GM12878 (cell line): Measurements from ENCODE around the gene OSBPL7. TPM values are rescaled to one million over a fixed set of nuclear protein-coding genes. Genes with fewer than 3 reads are reported as not detected.

Experiments used
- BACH1 ChIP-seq: fragments of 450-650 bp; IDR thresholded peaks from 2 replicates; pipeline ENCODE4 v1.6.1; 2017; ENCODE audit warnings: mild to moderate bottlenecking, borderline replicate concordance
- CHD4 ChIP-seq: fragments of 200-600 bp; sonication (generic); IDR thresholded peaks from 2 replicates; pipeline ENCODE4 v1.6.1; 2016; ENCODE audit warnings: mild to moderate bottlenecking
- FOXM1 ChIP-seq: IDR thresholded peaks from 2 replicates; pipeline ENCODE4 v1.6.1; 2012; ENCODE audit warnings: low read depth, mild to moderate bottlenecking, inconsistent platforms, low read length, moderate library complexity
- HSF1 ChIP-seq: fragments of 150-350 bp; IDR thresholded peaks from 2 replicates; pipeline ENCODE4 v1.6.1; 2014; ENCODE audit warnings: mild to moderate bottlenecking, low read depth, low read length
- KLF5 ChIP-seq: fragments of 450-650 bp; IDR thresholded peaks from 2 replicates; pipeline ENCODE4 v1.6.1; 2014; ENCODE audit warnings: mild to moderate bottlenecking; ENCODE audit not compliant: partially characterized antibody
- PKNOX1 ChIP-seq: fragments of 450-650 bp; IDR thresholded peaks from 2 replicates; pipeline ENCODE4 v1.6.1; 2016; ENCODE audit warnings: mild to moderate bottlenecking
- RAD21 ChIP-seq: IDR thresholded peaks from 2 replicates; pipeline ENCODE4 v1.6.1; 2011; ENCODE audit warnings: mild to moderate bottlenecking, low read depth, low read length, moderate library complexity; ENCODE audit not compliant: insufficient read depth
- SUZ12 ChIP-seq: fragments of 200-600 bp; sonication (generic); IDR thresholded peaks from one replicate; pipeline ENCODE4 v1.6.1; 2018; ENCODE audit warnings: antibody characterized with exemption, mild to moderate bottlenecking; ENCODE audit not compliant: unreplicated experiment
- ZBTB11 ChIP-seq: fragments of 450-650 bp; formaldehyde crosslinking; IDR thresholded peaks from 2 replicates; pipeline ENCODE4 v1.5.0; 2022; ENCODE audit warnings: mild to moderate bottlenecking, missing genetic modification characterization
- ZBTB33 ChIP-seq: fragments of 450-650 bp; IDR thresholded peaks from 2 replicates; pipeline ENCODE4 v1.6.1; 2017; ENCODE audit warnings: mild to moderate bottlenecking
- polyA plus RNA-seq, 11 experiments: library from polyadenylated mRNA; depleted of rRNA in 4 of 11; unstranded in 6 of 11; stranded (reverse) in 5 of 11; fragments of >200 nt; fragmentation: Nextera tagmentation in 4 of 11; fragmentation: Illumina TruSeq in 1 of 11; extraction: Ambion mirVana in 4 of 11; extraction: Trizol in 1 of 11; gene quantifications; 1 replicate in 1 of 11; 2 replicates in 10 of 11; pipeline versions ENCODE4 v1.2.1 to v1.2.3, GENCODE V29; 2011 to 2016; ENCODE audit warnings: inconsistent platforms in 2 of 11, missing spikeins in 2 of 11, low read depth in 1 of 11
- total RNA-seq, 4 experiments: library from RNA; depleted of rRNA in 3 of 4; stranded (reverse); fragments of >200 nt in 3 of 4; fragmentation: Illumina TruSeq in 1 of 4; extraction: Trizol in 1 of 4; gene quantifications; 2 replicates each; pipeline versions ENCODE4 v1.2.1 to v1.2.3, GENCODE V29; 2013 to 2021

OSBPL7 gene
- total and polyA plus RNA-seq, 10 of the 15 experiments (the other 5 are each of a cell fraction or from before 2014, with no cell fraction given): 0.50 to 16.1 (median 6.7) TPM

- no peak for TF ChIP-seq ZBTB11
- TF ChIP-seq CHD4: no peak
- TF ChIP-seq HSF1: no peak
- TF ChIP-seq KLF5: no peak
- TF ChIP-seq SUZ12: no peak
- no peak for TF ChIP-seq PKNOX1
- TF ChIP-seq RAD21: no peak
- TF ChIP-seq ZBTB33: no peak
- no peak for TF ChIP-seq BACH1
- TF ChIP-seq FOXM1: no peak
Measured at GRCh38 chr17:47839071-47839470, 17.5 kb upstream of the OSBPL7 start (continued).
